RWPE1 (cell line): ENCODE results near the gene PTPN20.

Experiments used
- CTCF ChIA-PET: fragments of 350-600 bp; sonication (Branson Sonifier 250); formaldehyde crosslinking; extraction: SDS; loops from one replicate; lab custom pipeline; 2021; lab: Yijun Ruan, JAX
- POLR2A ChIA-PET: fragments of 400-600 bp; formaldehyde crosslinking; extraction: SDS; loops from one replicate; lab custom pipeline; 2020; ENCODE audit warnings: antibody characterized with exemption; ENCODE audit not compliant: low non-redundant PET; lab: Yijun Ruan, JAX
- DNase-seq: peaks from one replicate; pipeline ENCODE4 v3.0.0; 2012; ENCODE audit warnings: low spot score
- H3K27ac ChIP-seq: fragments of 450-650 bp; 2 replicates; pipeline ENCODE4 v1.5.1; 2017
- CTCF ChIP-seq: fragments of 450-650 bp; conservative IDR thresholded peaks from 2 replicates; pipeline ENCODE4 v1.5.1; 2017; ENCODE audit warnings: low read depth, mild to moderate bottlenecking

The PTPN20 gene

DNA sequence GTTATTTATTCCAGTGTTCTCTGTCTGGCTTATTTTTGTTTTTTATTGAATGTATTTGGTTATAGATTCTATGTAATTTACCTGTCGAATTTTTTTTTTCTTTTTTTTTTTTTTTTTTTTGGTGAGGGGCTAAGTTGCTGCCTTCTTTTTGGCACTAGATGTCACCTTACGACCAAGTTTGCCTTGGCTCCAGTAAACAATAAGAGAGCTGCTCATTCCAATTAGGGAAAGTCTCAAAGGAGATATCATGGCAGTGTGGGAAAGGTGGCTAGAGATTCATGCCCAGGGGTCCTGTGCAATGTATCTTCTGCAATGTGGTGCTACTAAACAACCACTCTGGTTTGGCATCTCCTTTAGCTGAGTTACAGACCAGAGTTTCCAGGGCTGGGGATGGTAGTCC lies 84.0 kb downstream of the PTPN20 start:
- DNase-seq: no peak
- CTCF ChIA-PET: no interaction called here
- TF ChIP-seq CTCF: no peak
- no peak overlapping the region for H3K27ac ChIP-seq
- POLR2A ChIA-PET: no interaction called here

GRCh38 chr10:46998192-46998591 lies 87.0 kb downstream of the PTPN20 start:
- no peak for TF ChIP-seq CTCF
- no peak overlapping the region for H3K27ac ChIP-seq
- ChIA-PET CTCF (no interaction called here), POLR2A (no interaction called here)
- DNase-seq: no peak

DNA sequence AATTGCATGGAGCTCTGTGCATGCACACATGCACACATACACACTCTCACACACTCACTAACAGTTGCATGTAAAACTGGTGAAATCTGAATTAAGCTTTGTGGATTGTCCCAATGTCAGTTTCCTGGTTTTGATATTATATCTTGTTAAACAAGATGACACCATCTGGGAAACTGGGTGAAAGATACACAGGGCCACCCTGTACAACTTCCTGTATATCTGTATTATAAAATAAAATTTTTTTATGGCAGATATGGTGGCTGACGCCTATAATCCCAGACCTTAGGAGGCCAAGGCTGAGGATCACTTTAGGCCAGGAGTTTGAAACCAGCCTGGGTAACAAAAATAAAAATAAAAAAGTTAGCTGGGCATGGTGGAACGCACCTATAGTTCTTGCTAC lies 87.4 kb downstream of the PTPN20 start:
- no peak for TF ChIP-seq CTCF
- ChIA-PET POLR2A (no interaction called here), CTCF (interaction anchor here (0.6 kb wide), 1 partner anchor 215 kb away, joined by 3 read pairs; no protein-coding TSS in a partner anchor)
- H3K27ac ChIP-seq: no peak overlapping the region
- DNase-seq: no peak

GRCh38 chr10:46999217-46999616 lies 88.0 kb downstream of the PTPN20 start:
- no peak for DNase-seq
- ChIA-PET CTCF (no interaction called here), POLR2A (no interaction called here)
- no peak overlapping the region for H3K27ac ChIP-seq
- no peak for TF ChIP-seq CTCF

GRCh38 chr10:47008769-47009168 lies 97.5 kb downstream of the PTPN20 start:
- ChIA-PET POLR2A (no interaction called here), CTCF (no interaction called here)
- no peak for DNase-seq
- H3K27ac ChIP-seq: no peak overlapping the region
- no peak for TF ChIP-seq CTCF

DNA sequence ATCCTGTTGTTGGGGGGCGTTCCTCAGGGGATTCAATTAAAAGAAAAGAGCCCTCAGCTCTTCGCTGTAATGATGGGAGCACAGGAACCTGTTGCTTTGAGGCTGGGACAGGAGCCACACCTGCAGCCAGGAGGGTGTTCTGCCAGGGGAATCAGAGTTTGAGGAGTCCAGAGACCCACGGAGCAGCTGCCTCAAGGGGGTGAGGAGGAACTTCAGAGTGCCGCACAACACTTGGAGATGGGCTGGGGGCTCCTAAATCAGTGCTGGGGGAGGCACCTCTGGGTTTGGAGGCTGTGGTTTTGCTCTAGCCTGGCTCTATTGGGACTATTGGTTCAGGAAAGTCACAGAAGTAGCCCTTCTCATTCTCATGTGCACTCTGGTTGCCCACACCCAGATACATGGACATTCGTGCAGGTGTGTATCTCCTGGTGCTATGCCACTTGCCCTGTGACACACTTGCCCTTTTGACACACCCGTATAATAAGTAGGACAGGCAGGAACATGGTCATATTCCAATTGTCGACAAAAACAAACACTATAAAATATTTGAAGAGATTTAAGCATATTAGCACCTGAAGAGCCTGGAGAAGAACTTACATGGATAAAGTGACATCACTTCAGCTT lies 98.1 kb downstream of the PTPN20 start:
- TF ChIP-seq CTCF: no peak
- ChIA-PET CTCF (no interaction called here), POLR2A (no interaction called here)
- DNase-seq: no peak
- H3K27ac ChIP-seq: no peak overlapping the region
